Fibroblast of lung (primary cell): ENCODE data around the gene SLC1A4.

Source experiments
- CTCF ChIP-seq, 2 donors: IDR thresholded peaks in 1 of 2; conservative IDR thresholded peaks in 1 of 2; 1 replicate in 1 of 2; 2 replicates in 1 of 2; pipeline ENCODE4 v1.5.1; 2011 to 2012; ENCODE audit warnings: low read length in 2 of 2, control low read depth in 1 of 2, inconsistent platforms in 1 of 2, low read depth in 1 of 2, mild to moderate bottlenecking in 1 of 2
- EZH2 ChIP-seq: IDR thresholded peaks from 2 replicates; pipeline ENCODE4 v1.5.1; 2012; ENCODE audit warnings: low read length, control low read depth, mild to moderate bottlenecking; ENCODE audit errors: missing control alignments

- TF ChIP-seq CTCF (conservative IDR thresholded peaks at IDR 0.05 in 1 of 2, IDR thresholded peaks at IDR 0.05 in 1 of 2; ENCODE audit: low read depth in 1 of 2, low read length in 2 of 2) = no peak
- TF ChIP-seq EZH2 = no peak
These were observed 30.5 kb downstream of the SLC1A4 start for GRCh38 chr2:65019675-65020195.
